ENCODE data around the gene PIP5K1A. TPM values are rescaled to one million over a fixed set of nuclear protein-coding genes. Genes with fewer than 3 reads are reported as not detected.
"Not testable (repeated sequence)": the region's sequence is repeated elsewhere in the genome, so short reads cannot be mapped to it uniquely, and the experiment has no call there.

The PIP5K1A gene
- total RNA-seq, 6 experiments from 2014 or later: 85.4 to 98.6 (median 90.6) TPM

DNA sequence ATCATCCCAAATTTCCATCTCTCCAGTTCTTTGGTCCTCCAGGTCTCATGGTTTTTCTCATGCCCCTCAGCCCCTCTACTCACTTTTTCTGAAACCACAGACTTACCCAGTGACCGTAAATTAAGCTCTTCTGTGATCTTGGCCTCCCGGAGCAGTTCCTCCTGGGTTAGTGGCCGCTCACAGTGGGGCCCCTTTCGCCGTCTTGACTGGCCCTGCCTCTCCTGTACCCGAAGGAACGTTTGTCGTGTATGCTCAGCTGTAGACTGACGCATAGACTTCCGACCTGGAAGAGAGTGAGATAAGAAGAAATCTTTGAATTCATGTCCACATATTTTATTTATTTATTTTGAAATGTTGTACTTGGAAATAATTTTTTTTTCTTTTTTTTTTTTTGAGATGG lies 14.1 kb upstream of the PIP5K1A start:
- no peak overlapping the region for H3K4me3 Mint-ChIP-seq

DNA sequence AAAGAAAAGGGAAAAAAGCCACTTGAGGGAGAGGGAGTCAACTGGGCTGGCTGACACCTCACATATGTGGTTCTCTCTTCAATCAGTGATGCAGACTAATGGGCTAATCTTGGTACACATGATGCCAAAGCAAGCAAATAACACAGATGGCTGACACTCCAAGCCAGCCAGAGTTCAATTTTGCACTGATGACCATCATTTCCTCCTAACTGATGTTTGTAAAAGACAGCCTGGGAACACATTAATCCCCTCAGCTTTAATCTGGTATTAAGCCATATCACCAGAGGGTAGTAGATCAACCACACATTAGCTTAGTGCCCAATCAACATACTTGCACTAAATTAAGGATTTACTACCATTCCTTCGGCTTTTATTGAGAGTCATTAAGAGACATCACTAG lies 11.1 kb upstream of the PIP5K1A start:
- peaks cover 4% of the 10 kb centered on the region for H3K27me3 Mint-ChIP-seq (ENCODE audit: insufficient read depth)
- no peak overlapping the region for H3K27ac Mint-ChIP-seq
- H3K36me3 Mint-ChIP-seq (ENCODE audit: low read depth): peaks cover 14% of the 10 kb centered on the region
- H3K9me3 Mint-ChIP-seq: no peaks in the 10 kb centered on the region
- no peak for DNase-seq
- TF ChIP-seq, protein P1, sequence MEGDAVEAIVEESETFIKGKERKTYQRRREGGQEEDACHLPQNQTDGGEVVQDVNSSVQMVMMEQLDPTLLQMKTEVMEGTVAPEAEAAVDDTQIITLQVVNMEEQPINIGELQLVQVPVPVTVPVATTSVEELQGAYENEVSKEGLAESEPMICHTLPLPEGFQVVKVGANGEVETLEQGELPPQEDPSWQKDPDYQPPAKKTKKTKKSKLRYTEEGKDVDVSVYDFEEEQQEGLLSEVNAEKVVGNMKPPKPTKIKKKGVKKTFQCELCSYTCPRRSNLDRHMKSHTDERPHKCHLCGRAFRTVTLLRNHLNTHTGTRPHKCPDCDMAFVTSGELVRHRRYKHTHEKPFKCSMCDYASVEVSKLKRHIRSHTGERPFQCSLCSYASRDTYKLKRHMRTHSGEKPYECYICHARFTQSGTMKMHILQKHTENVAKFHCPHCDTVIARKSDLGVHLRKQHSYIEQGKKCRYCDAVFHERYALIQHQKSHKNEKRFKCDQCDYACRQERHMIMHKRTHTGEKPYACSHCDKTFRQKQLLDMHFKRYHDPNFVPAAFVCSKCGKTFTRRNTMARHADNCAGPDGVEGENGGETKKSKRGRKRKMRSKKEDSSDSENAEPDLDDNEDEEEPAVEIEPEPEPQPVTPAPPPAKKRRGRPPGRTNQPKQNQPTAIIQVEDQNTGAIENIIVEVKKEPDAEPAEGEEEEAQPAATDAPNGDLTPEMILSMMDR (IDR thresholded peaks at IDR 0.05): no peak
- H3K4me3 Mint-ChIP-seq: no peak overlapping the region
- peaks cover 27% of the 10 kb centered on the region for H3K4me1 Mint-ChIP-seq (ENCODE audit: low read depth)

More for the DNA sequence above, 14.1 kb upstream of the PIP5K1A start:
- Mint-ChIP-seq H3K4me1 (ENCODE audit: low read depth) (peaks cover 18% of the 10 kb centered on the region), H3K36me3 (ENCODE audit: low read depth) (peaks cover 25% of the 10 kb centered on the region), H3K27ac (no peak overlapping the region), H3K9me3 (no peaks in the 10 kb centered on the region), H3K27me3 (ENCODE audit: insufficient read depth) (no peaks in the 10 kb centered on the region)
- TF ChIP-seq, protein P1 (IDR thresholded peaks at IDR 0.05): no peak
- DNase-seq: no peak

DNA sequence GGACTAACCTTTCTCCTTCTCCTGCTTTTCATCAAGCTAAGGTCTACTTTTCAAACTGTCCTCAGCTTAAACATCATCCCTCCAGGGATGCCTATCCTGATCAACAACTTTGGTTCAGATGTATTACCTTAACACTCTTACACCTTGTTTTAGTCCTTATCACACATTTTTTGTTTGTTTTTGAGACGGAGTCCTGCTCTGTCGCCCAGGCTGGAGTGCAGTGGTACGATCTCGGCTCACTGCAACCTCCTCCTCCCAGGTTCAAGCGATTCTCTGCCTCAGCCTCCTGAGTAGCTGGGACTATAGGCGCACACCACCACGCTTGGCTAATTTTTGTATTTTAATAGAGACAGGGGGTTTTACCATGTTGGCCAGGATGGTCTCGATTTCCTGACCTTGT lies 9.7 kb upstream of the PIP5K1A start:
- peaks cover 27% of the 10 kb centered on the region for H3K4me1 Mint-ChIP-seq (ENCODE audit: low read depth)
- not testable (repeated sequence) for DNase-seq; H3K36me3 Mint-ChIP-seq (ENCODE audit: low read depth); H3K9me3 Mint-ChIP-seq; H3K27me3 Mint-ChIP-seq (ENCODE audit: insufficient read depth)
- H3K27ac Mint-ChIP-seq: peak overlapping the region; percentile 94; the same call in 1 of the 2 replicates
- H3K4me3 Mint-ChIP-seq: peak overlapping the region; percentile 96

DNA sequence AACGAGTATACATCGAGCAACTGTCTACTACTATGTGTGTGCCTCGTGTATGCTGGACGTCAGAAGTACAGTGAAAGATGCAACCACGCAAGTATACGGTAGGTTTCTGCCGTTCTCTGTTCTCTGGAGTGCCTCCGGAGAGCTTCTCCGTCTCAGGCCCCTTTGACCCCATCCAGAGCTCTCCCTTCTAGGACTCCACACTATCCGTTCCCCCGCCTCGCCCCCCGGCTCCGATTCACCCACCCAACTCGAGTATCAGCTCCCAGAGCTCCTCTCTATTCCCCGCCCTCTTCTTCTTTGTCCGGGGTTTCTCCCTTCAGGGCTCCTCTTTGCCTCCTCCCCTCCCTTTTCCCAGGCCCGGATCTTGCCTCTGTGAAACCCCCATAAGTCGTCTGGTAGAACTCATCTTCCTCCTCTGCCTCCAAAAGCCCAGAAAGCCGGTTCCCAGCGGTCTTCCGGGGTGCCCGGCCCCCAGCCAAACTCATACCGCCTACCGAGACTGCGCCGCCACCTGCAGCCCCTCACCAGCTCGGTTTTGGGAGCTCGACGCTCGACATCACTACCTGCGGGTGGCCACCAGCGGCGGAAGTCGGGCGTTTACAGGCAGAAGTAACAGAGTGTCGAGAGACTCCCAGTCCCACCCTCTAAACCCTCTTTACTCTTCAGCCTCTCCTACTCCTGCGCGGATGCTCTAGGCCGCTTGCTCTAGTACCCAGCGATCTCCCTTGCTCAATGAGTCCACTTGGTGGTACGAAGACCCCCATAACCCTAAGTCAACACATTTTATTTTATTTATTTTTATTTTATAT lies 8.5 kb upstream of the PIP5K1A start, which contains the start of gene VPS72:
Gene VPS72 (minus strand): TSS at position 561 of the 809 bp plus-strand sequence. CDS start 76 bp downstream, at position 485.
- no peaks in the 10 kb centered on the region for H3K9me3 Mint-ChIP-seq
- peaks cover 6% of the 10 kb centered on the region; the same call in 1 of the 2 replicates for H3K36me3 Mint-ChIP-seq (ENCODE audit: low read depth)
- peaks cover 4% of the 10 kb centered on the region for H3K27me3 Mint-ChIP-seq (ENCODE audit: insufficient read depth)
- DNase-seq: peak; percentile 79
- TF ChIP-seq, protein P1 (IDR thresholded peaks at IDR 0.05): peak; percentile 57
- peaks cover 39% of the 10 kb centered on the region for H3K4me1 Mint-ChIP-seq (ENCODE audit: low read depth)
- H3K27ac Mint-ChIP-seq: peak within 1 kb of the TSS; percentile 94
- peak within 1 kb of the TSS; percentile 96 for H3K4me3 Mint-ChIP-seq

DNA sequence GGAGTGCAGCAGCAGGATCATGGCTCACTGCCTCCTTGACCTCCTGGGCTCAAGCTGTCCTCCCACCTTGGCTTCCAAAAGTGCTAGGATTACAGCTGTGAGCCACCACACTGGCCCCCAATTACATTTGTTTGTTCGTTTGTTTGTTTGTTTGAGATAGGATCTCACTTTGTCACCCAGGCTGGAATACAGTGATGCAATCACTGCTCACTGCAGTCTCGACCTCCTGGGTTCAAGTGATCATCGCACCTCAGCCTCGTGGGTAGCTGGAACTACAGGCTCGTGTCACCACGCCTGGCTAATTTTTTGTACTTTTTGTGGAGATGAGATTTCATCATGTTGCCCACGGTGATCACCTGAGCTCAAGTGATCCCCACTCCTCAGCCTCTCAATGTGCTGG lies 6.3 kb upstream of the PIP5K1A start:
- Mint-ChIP-seq H3K27ac (no peak overlapping the region), H3K36me3 (ENCODE audit: low read depth) (no peaks in the 10 kb centered on the region)
- TF ChIP-seq, protein P1 (IDR thresholded peaks at IDR 0.05): no peak

DNA sequence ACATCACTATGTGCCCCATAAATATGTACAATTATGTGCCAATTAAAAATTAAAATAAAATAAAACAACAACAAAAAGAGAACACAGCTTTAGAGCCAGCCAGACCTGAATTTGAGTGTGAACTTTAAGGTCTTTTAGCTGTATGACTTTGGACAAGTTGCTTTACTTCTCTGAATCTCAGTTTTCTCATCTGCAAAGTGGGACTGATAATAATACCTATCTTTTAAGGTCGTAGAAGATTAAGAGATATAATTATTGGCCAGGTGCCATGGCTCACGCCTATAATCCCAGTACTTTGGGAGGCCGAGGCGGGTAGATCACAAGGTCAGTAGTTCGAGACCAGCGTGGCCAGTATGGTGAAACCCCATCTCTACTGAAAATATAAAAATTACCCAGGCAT lies 5.0 kb upstream of the PIP5K1A start:
- no peak overlapping the region for H3K4me3 Mint-ChIP-seq
- H3K27ac Mint-ChIP-seq: no peak overlapping the region
- H3K9me3 Mint-ChIP-seq: no peaks in the 10 kb centered on the region; the same call in 1 of the 2 replicates
- H3K4me1 Mint-ChIP-seq (ENCODE audit: low read depth): peaks cover 53% of the 10 kb centered on the region
- TF ChIP-seq, protein P1 (IDR thresholded peaks at IDR 0.05): no peak
- peaks cover 4% of the 10 kb centered on the region for H3K27me3 Mint-ChIP-seq (ENCODE audit: insufficient read depth)
- 0 out of 2 replicates have a peak, but pooled peaks cover under 1% of the 10 kb centered on the region for H3K36me3 Mint-ChIP-seq (ENCODE audit: low read depth)
- DNase-seq: no peak

More for the DNA sequence above, 6.3 kb upstream of the PIP5K1A start:
- H3K4me3 Mint-ChIP-seq: no peak overlapping the region
- H3K4me1 Mint-ChIP-seq (ENCODE audit: low read depth): peaks cover 52% of the 10 kb centered on the region
- peaks cover 4% of the 10 kb centered on the region for H3K27me3 Mint-ChIP-seq (ENCODE audit: insufficient read depth)
- DNase-seq: no peak
- no peaks in the 10 kb centered on the region for H3K9me3 Mint-ChIP-seq

All from HFFc6 (cell line).